Lung (tissue), 12 donors: ENCODE results near the gene MARCHF10. TPM values are rescaled to one million over a fixed set of nuclear protein-coding genes. Genes with fewer than 3 reads are reported as not detected.
"Not testable (repeated sequence)": the region's sequence is repeated elsewhere in the genome, so short reads cannot be mapped to it uniquely, and the experiment has no call there.

Source experiments
- ATAC-seq: fragments of 200-7000 bp; cut with Tn5 transposase; one replicate; pipeline ENCODE4 v1.9.1; 2020; ENCODE audit warnings: moderate number of reproducible peaks; ENCODE audit not compliant: insufficient read depth, low FRiP score
- DNase-seq, 3 donors: peaks; one replicate each; pipeline ENCODE4 v3.0.0-alpha.2; 2013 to 2017
- H3K27ac ChIP-seq, 2 donors: one replicate each; pipeline ENCODE4 v1.5.1; 2013; ENCODE audit warnings: mild to moderate bottlenecking in 2 of 2, moderate library complexity in 2 of 2, control low read depth in 1 of 2, inconsistent platforms in 1 of 2, low read depth in 1 of 2, low read length in 1 of 2
- H3K27me3 ChIP-seq, 3 donors: one replicate each; pipeline ENCODE4 v1.5.1; 2013; ENCODE audit warnings: low read length in 2 of 3; ENCODE audit not compliant: control insufficient read depth in 3 of 3, insufficient read depth in 3 of 3
- H3K36me3 ChIP-seq, 4 donors: one replicate each; pipeline ENCODE4 v1.5.1; 2013; ENCODE audit warnings: low read length in 4 of 4, mild to moderate bottlenecking in 1 of 4, moderate library complexity in 1 of 4; ENCODE audit not compliant: control insufficient read depth in 4 of 4, insufficient read depth in 4 of 4
- H3K4me1 ChIP-seq, 5 donors: one replicate each; pipeline ENCODE4 v1.5.1; 2013; ENCODE audit warnings: low read length in 5 of 5, mild to moderate bottlenecking in 2 of 5, moderate library complexity in 1 of 5; ENCODE audit not compliant: control insufficient read depth in 5 of 5, insufficient read depth in 5 of 5
- H3K4me3 ChIP-seq: one replicate; pipeline ENCODE4 v1.5.1; 2013; ENCODE audit warnings: mild to moderate bottlenecking, control low read depth, moderate library complexity
- H3K9ac ChIP-seq, 2 donors: one replicate each; pipeline ENCODE4 v1.5.1; 2013; ENCODE audit warnings: low read length in 2 of 2, control low read depth in 1 of 2; ENCODE audit not compliant: insufficient read depth in 1 of 2
- H3K9me3 ChIP-seq, 4 donors: one replicate each; pipeline ENCODE4 v1.5.1; 2013; ENCODE audit warnings: low read length in 3 of 4, mild to moderate bottlenecking in 1 of 4, moderate library complexity in 1 of 4; ENCODE audit not compliant: control insufficient read depth in 4 of 4, insufficient read depth in 3 of 4
- WGBS, 2 donors: extraction: QIAGEN DNeasy Blood & Tissue Kit; methylation state at CpG; one replicate each; pipeline ENCODE4 v1.1.7; 2013; 5-methylcytosine and 5-hydroxymethylcytosine counted together
- polyA plus RNA-seq, 2 donors: library from polyadenylated mRNA; stranded (reverse); fragments of 200-250 nt; gene quantifications; one replicate each; pipeline ENCODE4 v1.2.1, GENCODE V29; 2013
- total RNA-seq, 2 donors: library from RNA; depleted of rRNA in 1 of 2; stranded (reverse); fragments of >200 nt in 1 of 2; gene quantifications; one replicate each; pipeline ENCODE4 v1.2.1, GENCODE V29; 2014 to 2021
- TF ChIP-seq, protein P1 (sequence below): IDR thresholded peaks from 2 replicates; pipeline ENCODE4 v1.5.1; 2012; ENCODE audit warnings: mild to moderate bottlenecking; ENCODE audit errors: control extremely low read depth, extremely low read depth
- donor health status: control.
- donor health status: control.
- donor health status: Bipolar disorder and iron deficiency.
- donor health status: healthy.
- donor health status: DM: yes; HTN: yes; CAD: no.

The MARCHF10 gene
- total and polyA plus RNA-seq, 4 donors: 3.1 to 13.8 (median 7.5) TPM

DNA sequence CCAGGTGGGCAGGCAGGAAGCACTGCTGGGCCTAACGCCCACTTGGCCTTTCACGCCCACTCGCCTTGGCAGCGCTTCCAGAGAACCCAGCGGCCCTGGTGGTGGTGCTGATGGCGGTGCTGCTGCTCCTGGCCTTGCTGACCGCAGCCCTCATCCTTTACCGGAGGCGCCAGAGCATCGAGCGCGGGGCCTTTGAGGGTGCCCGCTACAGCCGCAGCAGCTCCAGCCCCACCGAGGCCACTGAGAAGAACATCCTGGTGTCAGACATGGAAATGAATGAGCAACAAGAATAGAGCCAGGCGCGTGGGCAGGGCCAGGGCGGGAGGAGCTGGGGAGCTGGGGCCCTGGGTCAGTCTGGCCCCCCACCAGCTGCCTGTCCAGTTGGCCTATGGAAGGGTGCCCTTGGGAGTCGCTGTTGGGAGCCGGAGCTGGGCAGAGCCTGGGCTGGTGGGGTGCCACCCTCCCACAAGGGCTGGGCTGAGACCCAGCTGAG lies 115.9 kb downstream of the MARCHF10 start:
- no peaks in the 10 kb centered on the region for H3K27me3 ChIP-seq
- ATAC-seq: no peak
- peaks cover 0 to 35% (median 10%) of the 10 kb centered on the region in 4 donors for H3K36me3 ChIP-seq
- no peak for DNase-seq
- 95% methylated on average over 17 to 20 of the region's 20 CpGs for WGBS, 2 donors
- no peak overlapping the region for H3K9ac ChIP-seq
- no peaks in the 10 kb centered on the region for H3K9me3 ChIP-seq
- H3K4me1 ChIP-seq: peaks cover 0 to 4% (median 2%) of the 10 kb centered on the region in 5 donors
- no peak overlapping the region for H3K4me3 ChIP-seq
- TF ChIP-seq, protein P1, sequence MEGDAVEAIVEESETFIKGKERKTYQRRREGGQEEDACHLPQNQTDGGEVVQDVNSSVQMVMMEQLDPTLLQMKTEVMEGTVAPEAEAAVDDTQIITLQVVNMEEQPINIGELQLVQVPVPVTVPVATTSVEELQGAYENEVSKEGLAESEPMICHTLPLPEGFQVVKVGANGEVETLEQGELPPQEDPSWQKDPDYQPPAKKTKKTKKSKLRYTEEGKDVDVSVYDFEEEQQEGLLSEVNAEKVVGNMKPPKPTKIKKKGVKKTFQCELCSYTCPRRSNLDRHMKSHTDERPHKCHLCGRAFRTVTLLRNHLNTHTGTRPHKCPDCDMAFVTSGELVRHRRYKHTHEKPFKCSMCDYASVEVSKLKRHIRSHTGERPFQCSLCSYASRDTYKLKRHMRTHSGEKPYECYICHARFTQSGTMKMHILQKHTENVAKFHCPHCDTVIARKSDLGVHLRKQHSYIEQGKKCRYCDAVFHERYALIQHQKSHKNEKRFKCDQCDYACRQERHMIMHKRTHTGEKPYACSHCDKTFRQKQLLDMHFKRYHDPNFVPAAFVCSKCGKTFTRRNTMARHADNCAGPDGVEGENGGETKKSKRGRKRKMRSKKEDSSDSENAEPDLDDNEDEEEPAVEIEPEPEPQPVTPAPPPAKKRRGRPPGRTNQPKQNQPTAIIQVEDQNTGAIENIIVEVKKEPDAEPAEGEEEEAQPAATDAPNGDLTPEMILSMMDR: no peak
- H3K27ac ChIP-seq: no peak overlapping the region

DNA sequence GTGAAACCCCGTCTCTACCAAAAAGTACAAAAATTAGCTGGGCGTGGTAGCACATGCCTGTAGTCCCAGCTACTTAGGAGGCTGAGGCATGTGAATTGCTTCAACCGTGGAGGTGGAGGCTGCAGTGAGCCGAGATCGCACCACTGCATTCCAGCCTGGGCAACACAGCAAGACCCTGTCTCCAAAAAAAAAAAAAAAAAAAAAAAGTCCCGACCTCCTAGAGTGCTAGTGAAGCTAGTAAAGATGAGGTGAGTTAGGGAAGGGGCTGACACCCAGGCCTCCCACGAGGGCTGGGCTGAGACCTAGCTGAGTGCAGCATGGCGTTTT lies 116.6 kb downstream of the MARCHF10 start:
- not testable (repeated sequence) for H3K9me3 ChIP-seq, ATAC-seq, H3K4me1 ChIP-seq, H3K27ac ChIP-seq, H3K4me3 ChIP-seq, H3K9ac ChIP-seq, DNase-seq, H3K27me3 ChIP-seq
- WGBS, 2 donors: 89 to 90% methylated on average over 8 of the region's 8 CpGs
- H3K36me3 ChIP-seq: peaks cover 0 to 35% (median 10%) of the 10 kb centered on the region in 4 donors

DNA sequence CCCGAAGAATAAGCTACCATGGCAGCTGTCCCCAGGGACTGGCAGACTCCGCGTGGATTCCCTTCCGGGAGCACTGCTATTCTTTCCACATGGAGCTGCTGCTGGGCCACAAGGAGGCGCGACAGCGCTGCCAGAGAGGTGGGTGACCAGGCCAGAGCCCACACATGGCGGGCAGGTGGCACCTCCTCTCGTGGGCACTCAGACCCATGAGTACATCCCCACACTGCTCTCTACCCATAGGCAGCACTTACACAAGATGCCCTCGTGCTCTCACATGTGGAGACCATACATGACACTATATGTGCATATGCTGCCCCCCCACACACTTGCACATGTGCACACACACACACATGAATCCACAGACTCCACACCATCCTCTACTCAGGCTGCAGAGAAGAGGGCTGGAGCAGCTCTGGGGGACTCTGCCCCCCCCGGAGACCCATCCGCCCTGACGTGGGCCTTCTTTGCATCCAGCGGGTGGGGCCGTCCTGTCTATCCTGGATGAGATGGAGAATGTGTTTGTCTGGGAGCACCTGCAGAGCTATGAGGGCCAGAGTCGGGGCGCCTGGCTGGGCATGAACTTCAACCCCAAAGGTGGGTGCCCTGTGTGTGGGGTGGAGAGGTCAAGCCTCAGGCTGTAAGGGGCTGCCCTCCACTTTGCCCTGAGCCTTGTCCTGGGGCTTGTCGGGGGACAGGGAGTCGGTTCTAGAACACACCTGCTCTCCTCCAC lies 117.8 kb downstream of the MARCHF10 start:
- TF ChIP-seq, protein P1: no peak

DNA sequence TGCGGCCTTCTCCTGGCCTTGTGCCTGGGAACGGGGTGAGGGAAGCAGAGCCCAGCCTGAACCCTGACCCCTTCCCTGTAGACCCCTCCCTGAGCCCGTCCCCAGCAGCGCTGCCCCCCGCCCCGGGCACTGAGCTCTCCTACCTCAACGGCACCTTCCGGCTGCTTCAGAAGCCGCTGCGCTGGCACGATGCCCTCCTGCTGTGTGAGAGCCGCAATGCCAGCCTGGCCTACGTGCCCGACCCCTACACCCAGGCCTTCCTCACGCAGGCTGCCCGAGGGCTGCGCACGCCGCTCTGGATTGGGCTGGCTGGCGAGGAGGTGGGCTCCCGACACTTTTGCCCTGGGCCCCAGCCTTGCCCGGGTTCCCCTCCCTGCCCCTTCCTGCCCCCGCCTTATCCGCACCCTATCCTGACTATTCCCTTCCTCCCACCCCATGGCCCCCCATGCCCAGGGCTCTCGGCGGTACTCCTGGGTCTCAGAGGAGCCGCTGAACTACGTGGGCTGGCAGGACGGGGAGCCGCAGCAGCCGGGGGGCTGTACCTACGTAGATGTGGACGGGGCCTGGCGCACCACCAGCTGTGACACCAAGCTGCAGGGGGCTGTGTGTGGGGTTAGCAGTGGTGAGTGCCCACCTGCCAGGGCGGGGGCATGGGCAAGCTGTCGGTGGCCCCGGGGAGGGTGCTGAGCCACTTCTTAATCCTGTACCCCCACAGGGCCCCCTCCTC lies 118.5 kb downstream of the MARCHF10 start:
- H3K9me3 ChIP-seq: no peaks in the 10 kb centered on the region
- no peak overlapping the region for H3K4me3 ChIP-seq
- DNase-seq (no peak), ATAC-seq (no peak)
- 91 to 95% methylated on average over 37 of the region's 37 CpGs for WGBS, 2 donors
- H3K4me1 ChIP-seq: peaks cover 0 to 3% (median 0%) of the 10 kb centered on the region in 5 donors
- TF ChIP-seq, protein P1: no peak
- H3K27me3 ChIP-seq: no peaks in the 10 kb centered on the region
- no peak overlapping the region for H3K27ac ChIP-seq
- H3K9ac ChIP-seq: no peak overlapping the region
- H3K36me3 ChIP-seq: peaks cover 0 to 44% (median 12%) of the 10 kb centered on the region in 4 donors

More for the DNA sequence above, 117.8 kb downstream of the MARCHF10 start:
- Histone ChIP-seq H3K36me3 (peaks cover 0 to 44% (median 12%) of the 10 kb centered on the region in 4 donors), H3K9me3 (no peaks in the 10 kb centered on the region), H3K4me3 (no peak overlapping the region), H3K27ac (no peak overlapping the region), H3K4me1 (peaks cover 0 to 4% (median 0%) of the 10 kb centered on the region in 5 donors), H3K9ac (no peak overlapping the region), H3K27me3 (no peaks in the 10 kb centered on the region)
- no peak for DNase-seq
- ATAC-seq: no peak
- 91 to 93% methylated on average over 19 of the region's 19 CpGs for WGBS, 2 donors
